Measurements from ENCODE around the gene TTC33.

GRCh38 chr5:40762705-40763104 is 6.9 kb upstream of the TTC33 start:
- TF ChIP-seq CTCF (conservative IDR thresholded peaks at IDR 0.05) (no peak), EZH2 (IDR thresholded peaks at IDR 0.05; ENCODE audit: low read depth) (no peak)
